GM20000 (cell line): ENCODE results near the gene CHIC2.
"Not testable (repeated sequence)": the region's sequence is repeated elsewhere in the genome, so short reads cannot be mapped to it uniquely, and the experiment has no call there.

Experiments used
- DNase-seq: peaks from one replicate; pipeline ENCODE4 v3.0.0; 2012; ENCODE audit warnings: low spot score
- CTCF ChIP-seq: IDR thresholded peaks from 2 replicates; pipeline ENCODE4 v1.5.1; 2012; ENCODE audit warnings: mild to moderate bottlenecking, control low read depth; ENCODE audit errors: extremely low read depth, missing control alignments

CHIC2 gene

DNA sequence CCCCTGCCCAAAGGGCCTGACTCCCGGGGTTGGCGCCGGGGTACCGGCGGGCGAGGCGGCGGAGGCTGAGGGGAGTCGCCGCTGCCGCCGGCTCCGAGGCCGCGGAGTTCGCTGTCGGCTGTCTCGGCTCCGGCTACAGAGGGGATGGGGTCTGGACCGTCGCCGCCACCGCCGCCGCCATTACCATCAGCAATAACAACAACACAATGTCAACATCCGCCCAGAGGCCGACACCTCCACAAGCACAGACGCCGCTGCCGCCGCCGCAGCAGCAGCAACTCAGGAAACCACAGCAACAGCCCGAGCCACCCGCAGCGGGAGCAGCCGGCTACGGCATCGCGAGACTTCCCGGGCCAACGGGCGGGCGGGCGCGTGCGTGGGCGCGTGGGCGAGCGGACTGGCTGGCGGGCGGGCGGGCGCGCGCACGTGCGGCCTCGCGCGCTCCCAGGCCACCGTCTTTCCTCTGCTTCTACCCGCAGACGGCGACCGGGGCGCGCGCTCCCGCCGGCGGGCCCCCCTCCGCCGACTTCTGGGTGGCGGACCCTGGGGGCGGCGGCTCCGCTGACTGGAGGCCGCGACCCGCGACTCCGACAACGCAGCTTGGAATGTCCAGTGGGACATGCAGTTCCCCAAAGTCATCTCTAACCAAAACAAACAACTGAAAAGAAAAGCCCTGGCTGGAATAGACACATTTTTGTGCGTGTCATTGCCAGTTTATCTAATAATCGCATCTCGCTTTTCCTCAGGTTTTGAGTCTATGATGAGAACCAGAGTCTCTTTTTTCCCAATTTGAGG is at the start of gene CHIC2:
CHIC2 (minus strand) TSS at position 289 of the 795 bp plus-strand sequence. CDS start 305 bp downstream, outside the sequence.
- TF ChIP-seq CTCF = no peak
- peak; percentile 96 for DNase-seq

DNA sequence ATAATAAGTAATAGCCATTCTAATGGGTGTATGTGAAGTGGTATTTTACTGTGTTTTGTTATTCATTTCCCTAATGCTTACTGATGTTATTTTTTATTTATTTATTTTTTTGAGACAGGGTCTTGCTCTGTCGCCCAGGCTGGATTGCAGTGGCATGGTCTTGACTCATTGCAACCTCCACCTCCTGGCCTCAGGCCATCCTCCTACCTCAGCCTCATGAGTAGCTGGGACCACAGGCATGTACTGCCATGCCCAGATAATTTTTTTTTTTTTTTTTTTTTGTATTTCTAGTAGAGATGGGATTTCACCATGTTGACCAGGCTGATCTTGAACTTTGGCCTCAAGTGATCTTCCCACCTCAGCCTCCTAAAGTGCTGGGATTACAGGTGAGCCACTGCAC is 48.8 kb upstream of the CHIC2 start:
- not testable (repeated sequence) for DNase-seq

DNA sequence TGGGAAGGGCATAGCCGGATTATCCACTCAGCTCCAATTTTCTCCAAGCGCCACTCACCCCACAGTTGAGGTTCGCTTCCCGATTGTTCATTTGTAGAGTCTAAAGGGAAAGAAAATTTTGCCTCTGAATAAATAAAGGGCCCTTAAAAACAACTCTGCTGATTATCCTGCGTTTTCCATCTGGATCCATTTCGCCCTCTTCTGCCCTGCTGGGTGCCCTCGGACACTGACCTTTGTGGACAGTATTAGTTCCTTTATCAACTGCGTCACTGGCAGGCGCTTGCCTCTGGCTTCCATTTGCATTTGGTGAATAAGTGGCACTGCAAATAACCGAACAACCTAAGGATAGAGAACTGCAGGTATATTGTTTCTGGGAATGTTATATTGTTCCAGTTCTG is 45.6 kb upstream of the CHIC2 start:
- TF ChIP-seq CTCF = no peak

GRCh38 chr4:54109241-54110018 is 45.0 kb upstream of the CHIC2 start:
- no peak for DNase-seq
- no peak for TF ChIP-seq CTCF

More for the DNA sequence above, 45.6 kb upstream of the CHIC2 start:
- no peak for DNase-seq

DNA sequence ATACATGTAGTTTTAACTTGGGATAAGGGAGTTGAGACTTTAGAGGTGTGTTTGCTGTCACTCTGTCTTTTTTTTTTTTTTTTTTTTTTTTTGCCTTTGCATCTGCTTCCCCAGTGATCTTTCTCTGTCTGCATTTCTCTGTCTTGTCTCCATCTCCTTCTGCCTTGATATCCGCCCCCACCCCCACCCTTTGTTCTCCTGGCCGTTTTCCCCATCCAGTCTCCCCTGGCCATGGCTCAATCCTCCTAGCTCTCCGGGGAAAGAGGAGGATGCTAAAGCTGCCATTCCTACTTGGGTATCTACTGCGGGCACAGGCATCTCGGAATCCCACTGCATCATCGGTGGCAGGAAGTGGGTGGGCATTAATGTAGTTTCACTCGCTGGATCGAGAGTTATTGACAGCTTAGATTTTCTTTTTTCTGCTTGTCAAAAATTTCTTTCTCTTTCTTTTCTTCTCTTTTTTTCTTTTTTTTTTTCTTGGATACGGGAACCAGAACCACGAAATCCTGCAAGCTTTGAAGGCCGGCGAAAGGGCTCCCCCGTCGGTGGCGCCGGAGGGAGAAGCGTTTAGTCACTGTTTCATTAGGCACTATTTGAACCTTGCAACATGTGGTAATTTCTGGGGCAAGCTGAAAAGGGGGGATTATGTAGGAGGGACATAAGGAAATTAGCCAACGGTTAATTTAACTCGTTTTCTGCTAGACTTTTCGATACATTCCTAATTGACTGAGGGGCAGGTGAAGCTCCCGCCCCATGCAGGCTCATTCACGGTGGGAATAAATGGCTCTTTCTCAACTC is 43.7 kb upstream of the CHIC2 start:
- no peak for TF ChIP-seq CTCF

GRCh38 chr4:54104907-54105306 is 40.5 kb upstream of the CHIC2 start:
- TF ChIP-seq CTCF = no peak
- DNase-seq = no peak

More for the DNA sequence above, 43.7 kb upstream of the CHIC2 start:
- no peak for DNase-seq

- DNase-seq = no peak
- TF ChIP-seq CTCF = no peak
Observed at GRCh38 chr4:54103190-54103574, 38.8 kb upstream of the CHIC2 start.
